ENCODE data around the gene TAOK2.
"Not testable (repeated sequence)": the region's sequence is repeated elsewhere in the genome, so short reads cannot be mapped to it uniquely, and the experiment has no call there.

Gene TAOK2

DNA sequence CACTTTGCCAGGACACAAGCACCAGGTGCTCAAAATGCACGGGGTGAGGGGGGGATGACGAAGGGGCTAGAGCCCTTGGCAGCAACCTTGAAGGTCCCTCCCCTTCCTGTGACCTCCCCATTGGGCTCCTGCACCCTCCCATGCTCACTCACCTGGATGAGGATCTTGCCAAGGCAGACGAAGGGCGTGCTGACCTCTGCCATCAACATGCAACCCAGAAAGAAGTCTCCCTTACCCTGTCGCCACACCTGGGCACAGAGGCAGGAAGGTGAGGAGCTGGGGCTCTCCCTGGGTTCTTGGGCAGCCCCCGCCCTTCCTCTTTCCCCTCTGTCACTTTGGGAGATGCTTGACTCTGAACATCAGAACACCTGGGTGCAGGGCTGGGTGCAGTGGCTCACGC lies 51.9 kb downstream of the TAOK2 start:
- FAIRE-seq = no peak

DNA sequence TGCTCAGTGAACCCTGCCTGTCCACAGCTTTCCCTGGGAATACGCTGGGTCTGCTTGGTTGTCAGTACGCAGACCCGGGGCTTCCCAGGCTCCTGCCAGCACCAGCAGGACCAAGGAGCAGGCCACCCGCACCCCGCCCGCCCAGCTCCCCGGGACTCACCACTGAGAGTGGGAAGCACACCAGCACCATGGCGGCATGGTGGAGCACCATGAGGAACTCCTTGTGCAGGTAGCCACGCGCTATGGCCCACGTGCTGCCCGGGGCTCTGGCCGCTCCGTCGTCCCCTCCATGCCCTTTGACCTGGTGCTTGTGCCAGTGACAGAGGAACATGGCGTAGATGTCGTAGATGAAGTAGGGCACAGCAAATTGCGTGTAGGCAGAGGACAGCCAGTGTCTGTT lies 52.8 kb downstream of the TAOK2 start:
- no peak for FAIRE-seq

DNA sequence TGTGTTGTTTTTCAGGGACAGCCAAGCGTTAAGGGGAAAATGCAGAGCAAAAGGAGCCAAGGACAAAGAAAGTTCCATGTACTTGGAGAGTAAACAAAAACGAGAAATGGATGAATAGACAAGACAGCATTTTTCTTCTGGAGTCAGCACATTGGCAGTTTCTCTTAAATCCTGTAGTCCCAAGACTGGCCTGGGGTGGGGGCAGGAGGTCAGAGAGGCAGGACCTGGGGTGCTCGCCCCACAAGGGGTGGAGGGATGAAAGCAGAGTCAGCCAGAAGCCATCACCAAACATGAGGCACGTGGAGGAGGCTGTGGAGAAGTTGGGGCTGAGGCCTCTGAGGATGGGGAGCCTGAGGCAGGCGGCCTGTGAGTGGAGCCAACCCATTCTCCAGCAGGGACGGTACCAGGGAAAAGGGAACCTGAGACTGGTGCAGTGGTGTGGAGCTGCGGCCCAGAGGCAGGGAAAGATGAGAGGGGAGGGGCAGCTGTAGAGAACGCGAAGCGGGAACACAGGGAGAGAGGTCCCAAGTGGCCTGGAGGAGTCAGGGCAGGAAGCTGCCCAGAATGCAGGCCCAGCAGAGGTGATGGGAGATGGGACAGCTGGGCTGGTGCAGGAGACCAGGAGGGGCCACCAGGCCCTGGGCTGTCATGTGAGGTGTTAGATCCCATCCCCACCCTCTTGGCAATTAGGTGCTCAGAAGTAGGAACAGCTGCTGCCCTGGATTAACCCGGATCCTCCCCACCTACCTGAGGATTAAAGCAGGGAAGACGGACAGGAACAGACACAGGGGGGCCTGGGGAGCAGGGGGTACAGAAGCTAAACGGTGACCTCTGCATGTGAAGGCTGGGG lies 54.1 kb downstream of the TAOK2 start:
- FAIRE-seq = no peak

- no peak for FAIRE-seq
Measured at GRCh38 chr16:30028438-30029076, 54.9 kb downstream of the TAOK2 start.

DNA sequence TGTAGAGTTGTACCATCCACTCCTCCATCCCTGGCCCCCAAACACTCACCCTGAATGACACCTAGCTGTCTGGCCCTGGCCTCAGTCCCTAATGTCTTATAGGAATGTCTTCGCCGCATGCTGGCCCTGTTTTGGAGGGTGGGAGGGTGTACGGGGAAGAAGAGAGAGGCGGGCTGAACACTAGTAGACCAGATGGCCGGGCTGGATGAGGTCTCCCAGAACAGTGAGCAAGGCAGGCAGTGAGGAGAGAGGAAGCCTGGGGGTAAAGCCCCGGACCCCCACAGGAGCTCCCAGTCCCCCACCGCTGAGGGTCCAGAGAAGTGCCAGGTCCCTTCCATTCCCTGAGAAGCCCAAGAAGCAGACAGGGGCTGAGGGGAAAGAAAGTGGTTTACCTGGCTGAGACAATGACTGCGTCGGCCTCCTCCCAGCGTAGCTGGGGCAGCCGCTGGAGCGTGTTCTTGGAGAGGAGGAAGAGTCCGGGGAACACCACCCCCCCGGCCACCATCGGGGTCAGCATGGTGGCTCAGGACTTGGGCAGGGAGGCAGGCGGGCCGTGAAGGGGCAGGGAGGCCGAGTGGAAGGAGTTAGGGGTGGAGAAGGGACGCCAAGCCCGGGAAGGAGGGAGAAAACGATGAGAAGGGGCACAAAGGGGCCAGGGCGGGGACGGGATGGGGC lies 56.5 kb downstream of the TAOK2 start:
- FAIRE-seq = no peak

- no peak for FAIRE-seq
Measured at GRCh38 chr16:30030841-30031413, 57.3 kb downstream of the TAOK2 start, which contains the start of gene TLCD3B. TSS of gene TLCD3B (minus strand) at chr16:30031271. CDS start at chr16:30030527, 744 bp downstream.

GRCh38 chr16:30031477-30031918 lies 57.8 kb downstream of the TAOK2 start:
- FAIRE-seq = no peak

- no peak for FAIRE-seq
Measured at GRCh38 chr16:30032083-30032819, 58.6 kb downstream of the TAOK2 start.

DNA sequence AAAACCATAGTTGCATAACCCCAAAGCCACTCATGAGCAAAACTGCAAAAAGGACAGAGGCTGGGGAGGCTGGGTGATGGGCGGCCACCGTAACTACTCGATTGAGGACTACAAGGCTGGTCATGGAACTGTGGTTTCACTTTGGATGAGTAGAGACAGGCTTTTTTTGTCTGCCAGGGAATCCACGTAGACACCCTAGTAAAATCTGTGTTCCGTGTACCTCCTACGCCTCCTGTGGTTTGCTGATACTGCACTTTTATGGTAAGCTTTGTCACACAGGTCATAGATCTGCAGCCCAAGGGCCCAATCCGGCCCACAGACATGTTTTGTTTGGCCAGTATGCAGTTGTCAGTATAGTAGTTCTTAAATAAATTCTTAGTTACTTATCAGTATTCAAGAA lies 59.6 kb downstream of the TAOK2 start:
- FAIRE-seq = no peak

- FAIRE-seq = no peak
Measured at GRCh38 chr16:30040221-30040620, 66.6 kb downstream of the TAOK2 start.

DNA sequence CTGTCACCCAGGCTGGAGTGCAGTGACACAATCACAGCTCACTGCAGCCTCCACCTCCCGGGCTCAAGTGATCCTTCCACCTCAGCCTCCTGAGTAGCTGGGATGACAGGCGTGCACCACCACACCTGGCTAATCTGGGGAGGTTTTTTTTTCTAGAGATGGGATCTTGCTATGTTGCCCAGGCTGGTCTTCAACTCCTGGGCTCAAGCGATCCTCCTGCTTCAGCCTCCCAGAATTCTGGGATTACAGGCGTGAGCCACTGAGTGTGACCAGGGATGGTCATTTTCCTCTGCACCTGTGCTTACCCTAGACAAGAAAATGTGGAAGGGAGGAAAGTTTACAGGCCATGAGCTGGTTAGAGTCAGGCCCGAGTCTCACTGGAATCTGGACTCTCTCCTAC lies 67.0 kb downstream of the TAOK2 start:
- FAIRE-seq = not testable (repeated sequence)

- FAIRE-seq = peak; percentile 89
Measured at GRCh38 chr16:30041841-30042240, 68.2 kb downstream of the TAOK2 start.

All from endometrium (tissue), 2 donors.